PFSK-1 (cell line): ENCODE data around the gene LRTM1.

Experiments used
- FOXP2 ChIP-seq: optimal IDR thresholded peaks from 2 replicates; pipeline ENCODE3; 2011; ENCODE audit warnings: borderline replicate concordance, control low read depth, inconsistent platforms; ENCODE audit not compliant: insufficient read depth; ENCODE audit errors: extremely low read length, extremely low read depth
- POLR2AphosphoS5 ChIP-seq: IDR thresholded peaks from 2 replicates; pipeline ENCODE4 v1.6.1; 2012; ENCODE audit warnings: low read depth, mild to moderate bottlenecking, control low read depth, low read length, moderate library complexity
- REST ChIP-seq, 2 experiments: IDR thresholded peaks; 2 replicates each; pipeline versions ENCODE4 v1.6.1 to v1.8.0; 2011 to 2012; ENCODE audit warnings: low read depth in 2 of 2, low read length in 2 of 2, control low read depth in 1 of 2, inconsistent platforms in 1 of 2, mild to moderate bottlenecking in 1 of 2, moderate library complexity in 1 of 2; ENCODE audit not compliant: insufficient read depth in 1 of 2
- SIN3A ChIP-seq: IDR thresholded peaks from 2 replicates; pipeline ENCODE4 v1.6.1; 2012; ENCODE audit warnings: mild to moderate bottlenecking, low read length, moderate library complexity, borderline replicate concordance; ENCODE audit not compliant: insufficient read depth
- TAF1 ChIP-seq: IDR thresholded peaks from 2 replicates; pipeline ENCODE4 v1.6.1; 2012; ENCODE audit warnings: low read length, control low read depth, borderline replicate concordance; ENCODE audit not compliant: insufficient read depth

Gene LRTM1

GRCh38 chr3:54968546-54969172 is 40.8 kb upstream of the LRTM1 start:
- TF ChIP-seq POLR2AphosphoS5 (no peak), TAF1 (no peak), REST (IDR thresholded peaks at IDR 0.05; ENCODE audit: insufficient read depth in 1 of 2, low read depth in 2 of 2, low read length in 2 of 2) (no peak), FOXP2 (no peak), SIN3A (no peak)

DNA sequence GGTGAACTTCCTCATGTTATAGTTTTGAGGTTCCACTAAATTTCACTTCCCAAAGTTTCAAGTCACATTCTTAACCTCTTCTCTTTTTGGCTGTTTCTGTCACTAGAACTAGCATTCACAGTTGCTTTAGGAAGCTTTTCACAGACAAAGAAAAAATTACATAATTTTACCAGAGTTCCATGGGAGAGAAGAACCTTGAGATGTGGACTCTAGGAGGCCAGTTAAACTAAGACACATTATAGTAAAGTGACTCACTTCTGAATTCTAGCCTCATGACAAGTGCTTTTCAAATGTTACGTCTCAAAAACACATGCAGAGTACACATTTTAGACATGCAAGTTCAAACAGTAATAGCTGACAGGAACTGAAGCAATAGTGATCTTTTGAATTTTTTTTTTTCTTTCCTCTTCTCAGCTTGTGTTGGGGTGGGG is 39.9 kb upstream of the LRTM1 start:
- no peak for TF ChIP-seq SIN3A
- TF ChIP-seq POLR2AphosphoS5: no peak
- no peak for TF ChIP-seq TAF1
- no peak for TF ChIP-seq FOXP2
- no peak for TF ChIP-seq REST (IDR thresholded peaks at IDR 0.05; ENCODE audit: insufficient read depth in 1 of 2, low read depth in 2 of 2, low read length in 2 of 2)

DNA sequence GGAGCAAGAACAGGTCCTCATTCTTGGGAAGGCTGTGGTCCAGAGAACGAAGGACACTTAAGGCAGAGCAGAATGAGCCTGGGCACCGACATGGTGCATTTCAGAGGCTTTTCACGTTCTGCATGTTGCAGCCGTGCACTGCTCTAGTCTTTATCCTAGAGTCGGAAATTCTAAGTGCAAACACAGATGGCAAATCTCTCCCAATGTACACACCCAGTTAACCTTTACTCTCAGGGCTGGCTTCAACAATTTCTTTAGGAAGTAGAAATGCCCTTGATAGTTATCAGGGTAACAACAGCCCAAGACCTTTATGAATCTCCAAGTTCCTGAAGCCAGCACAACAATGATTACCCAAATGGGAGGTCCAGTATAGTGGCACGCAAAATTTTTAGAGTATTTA is 39.1 kb upstream of the LRTM1 start:
- TF ChIP-seq SIN3A (no peak), REST (IDR thresholded peaks at IDR 0.05; ENCODE audit: insufficient read depth in 1 of 2, low read depth in 2 of 2, low read length in 2 of 2) (no peak), POLR2AphosphoS5 (no peak), TAF1 (no peak), FOXP2 (no peak)

DNA sequence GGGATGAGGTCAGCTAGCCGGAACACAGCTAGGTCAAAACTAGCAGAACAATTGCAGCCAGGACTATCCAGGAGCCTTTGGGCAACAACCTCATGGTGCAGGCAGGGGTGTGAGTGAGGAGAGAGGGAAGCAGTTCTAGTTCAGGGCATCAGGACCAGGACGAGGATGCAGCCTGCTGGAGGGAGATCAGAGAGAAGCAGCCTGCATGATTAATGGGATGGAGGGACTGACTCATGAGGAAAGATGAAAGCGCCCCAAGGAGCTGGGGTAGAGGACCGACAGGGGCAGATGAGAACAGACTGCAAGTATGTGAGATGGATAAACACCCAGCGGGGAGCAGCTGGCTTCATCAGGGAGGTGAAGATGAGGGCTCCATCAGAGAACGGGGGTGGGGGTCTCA is 37.9 kb upstream of the LRTM1 start:
- TF ChIP-seq SIN3A: no peak
- no peak for TF ChIP-seq REST (IDR thresholded peaks at IDR 0.05; ENCODE audit: insufficient read depth in 1 of 2, low read depth in 2 of 2, low read length in 2 of 2)
- TF ChIP-seq POLR2AphosphoS5: no peak
- TF ChIP-seq TAF1: no peak
- TF ChIP-seq FOXP2: no peak
